ENCODE measurements around the gene LHPP.

The LHPP gene

DNA sequence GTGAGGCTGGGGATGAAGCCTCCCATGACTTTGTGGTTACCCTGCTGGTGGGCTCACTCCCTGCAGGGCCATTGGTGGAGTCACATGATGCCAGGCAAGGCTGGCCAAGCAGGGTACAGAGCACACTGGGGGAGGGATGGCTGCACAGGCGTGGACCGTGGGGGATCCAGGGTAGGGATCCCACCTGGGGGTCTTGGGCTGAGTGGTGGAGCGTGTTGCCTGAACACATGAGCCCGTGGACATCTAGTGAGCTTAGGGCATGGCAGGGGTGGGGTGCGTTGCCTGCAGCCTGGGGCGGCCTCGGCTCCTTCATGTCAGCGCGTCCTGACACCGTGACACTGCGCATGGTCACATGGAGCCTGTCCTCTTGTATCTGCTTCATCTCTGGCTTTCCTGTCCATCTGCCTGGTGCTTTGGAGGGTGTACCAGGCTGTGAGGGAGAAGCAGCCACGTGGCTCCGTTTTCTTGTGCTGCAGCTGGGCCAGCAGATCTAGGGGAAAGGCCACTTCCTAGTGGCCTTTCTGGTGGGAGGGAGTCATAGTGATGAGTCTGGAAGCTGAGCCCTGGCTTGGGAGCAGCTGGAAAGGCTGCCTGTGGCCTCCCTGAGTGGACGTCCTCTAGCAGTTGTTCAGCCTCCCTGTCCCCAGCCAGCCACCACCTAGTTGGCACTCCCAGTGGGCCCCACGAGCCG is 96.2 kb downstream of the LHPP start:
- no peak for DNase-seq (ENCODE audit: low read depth)

DNA sequence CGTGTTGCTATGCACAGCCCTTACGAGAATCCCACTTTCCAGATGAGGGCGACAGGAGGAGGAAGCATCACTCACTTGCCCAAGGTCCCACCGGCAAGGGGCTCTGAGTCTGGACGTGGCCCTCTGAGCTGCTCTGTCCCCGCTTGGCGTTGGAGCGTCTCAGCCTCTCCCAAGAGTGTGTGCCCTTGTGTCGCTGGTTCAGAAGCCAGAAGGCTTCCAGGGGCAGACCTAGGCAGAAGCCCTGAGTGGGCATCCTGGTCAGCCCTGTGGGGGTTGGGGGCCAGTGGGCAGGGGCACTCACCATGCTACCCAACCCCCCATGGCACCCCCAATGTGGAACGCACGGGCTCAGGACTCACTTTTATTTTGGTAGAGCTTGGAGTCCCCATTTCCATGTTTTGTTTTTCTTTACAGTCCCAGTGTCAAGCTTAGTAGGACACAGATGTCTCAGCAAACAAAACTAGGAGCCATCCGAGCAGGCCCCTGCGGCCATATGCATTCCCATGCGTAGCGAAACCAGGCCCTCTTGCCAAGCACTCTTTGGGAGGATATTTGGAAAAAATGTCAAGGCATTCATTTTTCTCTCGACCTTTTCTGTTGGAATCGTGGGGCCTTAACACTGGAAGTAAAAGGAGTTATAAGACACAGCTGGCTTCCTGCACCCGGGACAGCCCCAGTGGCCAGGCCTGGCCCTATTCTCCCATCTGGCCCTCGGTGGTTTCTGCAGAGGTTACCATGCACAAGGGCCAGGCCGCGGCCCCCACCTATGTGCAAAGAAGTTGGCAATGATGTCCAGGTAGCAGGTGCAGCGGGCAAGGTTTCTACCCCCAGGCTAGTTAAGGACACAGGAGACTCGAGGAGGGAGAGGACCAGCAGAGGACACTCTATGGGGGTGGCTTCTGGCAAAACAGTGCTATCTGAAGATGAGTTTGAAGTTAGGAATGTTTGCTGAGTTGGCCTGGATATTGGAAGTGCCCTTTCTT is 97.0 kb downstream of the LHPP start:
- DNase-seq (ENCODE audit: low read depth): no peak

GRCh38 chr10:124559372-124560132 is 97.9 kb downstream of the LHPP start:
- DNase-seq (ENCODE audit: low read depth): no peak

GRCh38 chr10:124560377-124561105 is 98.9 kb downstream of the LHPP start:
- peak; percentile 61 for DNase-seq (ENCODE audit: low read depth)

GRCh38 chr10:124561206-124561605 is 99.6 kb downstream of the LHPP start:
- no peak for DNase-seq (ENCODE audit: low read depth)

- no peak for DNase-seq (ENCODE audit: low read depth)
These were observed 100.9 kb downstream of the LHPP start for GRCh38 chr10:124562425-124563060.

GRCh38 chr10:124563320-124564040 is 101.9 kb downstream of the LHPP start:
- DNase-seq (ENCODE audit: low read depth): no peak

- DNase-seq (ENCODE audit: low read depth): no peak
These were observed 103.3 kb downstream of the LHPP start for GRCh38 chr10:124564881-124565280.

DNA sequence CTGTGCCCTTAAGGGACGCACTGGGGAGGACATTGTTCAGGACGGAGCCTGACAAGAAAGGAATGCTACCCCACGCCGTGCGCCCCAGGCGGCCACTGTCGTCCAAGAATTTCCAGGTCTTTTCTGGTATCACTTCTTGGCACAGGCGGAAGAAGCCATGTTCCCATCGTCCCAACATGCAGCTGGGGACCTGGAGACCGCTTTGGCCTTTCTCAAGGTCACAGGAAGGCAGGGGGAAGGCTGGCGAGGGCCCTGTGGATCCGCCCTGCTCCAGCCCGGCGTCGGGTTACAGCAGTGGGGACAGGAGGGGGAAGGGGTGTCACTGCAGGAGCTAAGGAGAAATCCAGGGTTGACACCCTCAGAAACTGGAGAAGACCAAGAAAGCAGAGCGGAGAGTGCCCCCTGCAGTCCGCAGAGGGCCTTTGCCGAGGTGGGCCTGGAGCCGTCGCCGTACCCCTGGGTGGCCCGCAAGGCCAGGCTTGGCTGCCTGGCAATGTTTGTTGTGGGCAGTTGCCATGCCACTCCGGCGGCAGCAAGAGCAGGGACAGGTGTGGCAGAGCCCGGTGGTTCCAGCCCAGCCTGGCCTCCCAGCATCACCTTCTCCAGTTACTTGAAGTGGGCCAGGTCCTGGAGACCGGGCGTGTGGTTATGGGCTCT is 104.1 kb downstream of the LHPP start:
- no peak for DNase-seq (ENCODE audit: low read depth)

- no peak for DNase-seq (ENCODE audit: low read depth)
These were observed 104.7 kb downstream of the LHPP start for GRCh38 chr10:124566222-124566888.

DNA sequence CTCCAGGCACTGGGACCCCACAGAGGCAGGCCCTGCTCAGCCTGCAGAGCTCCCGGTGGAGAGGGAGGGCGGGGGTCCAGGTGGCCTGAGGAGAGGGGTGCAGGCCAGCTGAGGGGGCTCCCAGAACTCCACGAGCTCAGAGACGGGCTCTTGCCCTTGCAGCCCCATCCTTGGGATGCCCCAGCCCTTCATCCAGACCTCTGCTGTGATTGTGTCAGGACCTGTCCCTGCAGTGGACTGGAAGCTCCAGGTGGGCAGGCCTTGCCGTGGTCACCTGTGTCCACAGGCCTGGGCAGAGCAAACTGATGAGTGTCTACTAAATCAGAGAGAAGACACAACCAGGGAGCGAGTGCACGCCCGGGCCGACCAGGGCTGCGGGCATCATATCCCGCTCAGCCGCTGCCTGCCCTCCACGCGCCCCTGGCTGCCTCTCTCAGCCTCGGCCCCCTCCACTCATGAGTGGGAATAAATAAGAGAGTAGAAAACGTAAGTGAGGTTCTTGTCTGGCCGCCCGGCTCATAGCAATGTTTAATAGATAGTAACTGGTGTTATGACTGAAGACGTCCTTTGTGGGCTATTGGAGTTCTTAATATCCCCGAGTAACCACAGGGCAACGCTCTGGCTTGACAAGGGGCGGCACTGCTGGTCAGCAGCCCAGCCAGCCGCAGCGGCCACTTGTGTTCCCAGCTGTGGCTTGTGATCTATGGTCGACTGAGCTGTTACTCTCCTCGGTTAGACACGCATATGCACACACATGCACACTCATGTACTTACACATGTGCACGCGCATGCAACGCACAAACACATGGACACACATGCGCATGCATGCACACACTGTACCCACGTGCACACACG is 105.6 kb downstream of the LHPP start:
- DNase-seq (ENCODE audit: low read depth): no peak

DNA sequence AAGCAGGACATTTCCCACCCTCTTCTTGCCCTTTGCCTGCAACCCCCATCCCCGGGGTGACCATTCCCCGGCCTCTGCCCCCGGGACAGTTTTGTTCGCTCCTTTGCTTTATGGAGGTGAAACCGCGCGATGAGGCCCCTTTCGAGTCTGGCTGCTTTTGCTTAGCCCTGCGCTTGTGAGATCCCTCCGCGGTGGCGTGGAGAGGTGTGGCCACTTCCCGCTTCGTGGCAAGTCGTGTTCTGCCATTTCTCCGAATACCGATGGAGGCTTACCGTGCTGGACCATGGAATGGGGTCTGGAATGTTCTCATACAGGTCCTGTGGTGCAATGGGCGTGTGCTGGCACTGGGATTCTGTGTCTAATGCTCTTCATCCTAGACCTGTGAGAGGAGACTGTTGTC is 106.7 kb downstream of the LHPP start:
- no peak for DNase-seq (ENCODE audit: low read depth)

DNA sequence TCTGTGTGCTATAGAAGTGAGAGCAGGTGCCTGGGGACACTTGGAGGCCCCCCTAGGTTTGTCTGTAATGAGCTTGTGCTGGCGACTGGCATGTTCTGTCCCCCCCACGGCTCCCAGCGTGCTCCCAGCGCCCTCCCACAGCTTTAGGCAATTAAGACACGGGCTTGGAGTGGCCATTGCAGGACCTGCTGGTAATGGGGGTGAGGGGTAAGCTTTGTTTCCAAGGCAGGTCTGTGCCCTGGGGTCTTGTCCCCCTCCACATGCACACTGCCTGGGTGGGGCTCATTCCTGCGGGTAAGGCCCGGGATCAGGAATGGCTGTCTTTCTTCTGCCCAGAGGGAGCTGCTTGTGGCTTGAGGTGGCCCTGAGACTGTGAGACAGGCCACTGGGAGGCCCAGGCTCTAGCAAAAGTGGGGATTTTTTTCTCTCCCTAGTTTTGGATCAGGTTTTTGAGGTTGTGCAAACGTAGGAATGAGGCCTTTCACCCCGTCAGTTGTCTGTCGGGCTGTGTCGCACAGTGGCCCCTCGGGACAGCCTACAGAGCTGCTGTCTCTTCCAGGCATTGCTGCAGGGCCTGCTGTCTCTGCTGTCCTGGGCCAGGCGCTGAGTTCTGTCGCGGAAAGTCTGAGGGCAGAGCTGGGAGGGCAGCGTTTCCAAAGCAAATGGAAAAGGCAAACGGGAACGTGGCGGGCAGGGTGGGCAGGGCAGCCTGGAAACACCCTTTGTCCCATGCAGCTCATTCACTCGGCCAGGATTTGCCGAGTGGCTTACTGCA is 107.4 kb downstream of the LHPP start:
- DNase-seq (ENCODE audit: low read depth): no peak

- no peak for DNase-seq (ENCODE audit: low read depth)
These were observed 108.2 kb downstream of the LHPP start for GRCh38 chr10:124569623-124570470.

DNA sequence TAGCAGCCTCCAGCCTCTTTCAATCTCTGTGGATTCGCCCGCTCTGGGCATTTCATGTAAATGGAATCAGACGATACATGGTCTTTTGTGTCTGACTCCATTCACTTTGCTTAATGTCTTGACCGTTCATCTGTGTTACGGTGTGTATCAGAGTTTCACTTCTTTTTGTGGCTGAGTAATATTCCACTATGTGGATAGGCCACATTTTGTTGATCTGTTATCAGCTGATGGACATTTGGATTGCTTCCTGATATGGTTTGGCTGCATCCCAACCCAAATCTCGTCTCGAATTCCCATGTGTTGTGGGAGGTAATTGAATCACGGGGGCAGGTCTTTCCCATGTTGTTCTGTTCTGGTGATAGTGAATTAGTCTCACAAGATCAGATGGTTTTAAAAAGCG is 109.0 kb downstream of the LHPP start:
- no peak for DNase-seq (ENCODE audit: low read depth)

GRCh38 chr10:124572751-124573150 is 111.1 kb downstream of the LHPP start:
- no peak for DNase-seq (ENCODE audit: low read depth)

All from fibroblast of the conjunctiva (primary cell).